Mucosa of stomach (tissue), 1 donor: ENCODE measurements around the gene SEPTIN2.
"Not testable (repeated sequence)": the region's sequence is repeated elsewhere in the genome, so short reads cannot be mapped to it uniquely, and the experiment has no call there.

Experiments used
- H3K27me3 ChIP-seq: one replicate; pipeline ENCODE4 v1.7.0; 2013; ENCODE audit warnings: mild to moderate bottlenecking, low read length; ENCODE audit not compliant: control insufficient read depth, insufficient read depth
- H3K36me3 ChIP-seq: one replicate; pipeline ENCODE4 v1.7.0; 2013; ENCODE audit warnings: low read length; ENCODE audit not compliant: control insufficient read depth, insufficient read depth
- H3K4me1 ChIP-seq: one replicate; pipeline ENCODE4 v1.7.0; 2013; ENCODE audit warnings: mild to moderate bottlenecking, low read length; ENCODE audit not compliant: control insufficient read depth, insufficient read depth
- H3K4me3 ChIP-seq: one replicate; pipeline ENCODE4 v1.7.0; 2013; ENCODE audit warnings: low read length
- H3K9ac ChIP-seq: one replicate; pipeline ENCODE4 v1.7.0; 2013; ENCODE audit warnings: mild to moderate bottlenecking, low read length, moderate library complexity
- H3K9me3 ChIP-seq: one replicate; pipeline ENCODE4 v1.7.0; 2013; ENCODE audit warnings: mild to moderate bottlenecking, low read length, moderate library complexity; ENCODE audit not compliant: control insufficient read depth
- donor health status: Pancreatic carcinoma.

Gene SEPTIN2

DNA sequence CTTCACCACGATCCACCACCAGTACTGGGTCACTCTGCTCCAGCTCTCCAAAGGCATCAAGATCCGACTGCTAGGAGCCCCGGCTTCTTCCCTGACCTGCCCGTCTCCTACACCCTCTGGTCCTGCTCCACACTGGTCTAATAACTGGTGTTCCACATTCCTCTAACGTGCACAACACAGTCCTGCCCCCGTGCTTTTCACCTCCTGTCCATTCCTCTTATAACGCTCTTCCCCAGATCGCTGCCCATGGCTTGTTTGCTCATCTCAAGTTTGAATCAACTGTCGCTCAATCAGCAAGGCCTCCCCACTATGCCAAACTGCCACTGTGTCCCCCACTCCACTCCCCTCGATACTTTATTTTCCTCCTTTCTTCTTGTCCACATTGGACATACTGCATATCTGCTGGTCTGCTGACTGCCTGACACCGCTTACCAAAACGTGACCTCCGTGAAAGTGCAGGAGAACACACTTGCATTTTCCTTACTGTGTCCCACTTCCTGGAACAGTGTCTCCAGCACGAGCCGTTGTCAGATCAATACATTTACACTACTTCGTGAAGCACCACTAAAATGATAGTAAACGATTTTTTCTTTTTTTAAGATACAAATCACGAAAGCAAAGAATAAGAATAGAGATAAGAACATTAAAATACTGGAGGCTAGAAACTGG, 6.8 kb upstream of the SEPTIN2 start:
- Histone ChIP-seq H3K4me1 (peaks cover 18% of the 10 kb centered on the region), H3K9me3 (no peaks in the 10 kb centered on the region), H3K9ac (no peak overlapping the region), H3K4me3 (no peak overlapping the region), H3K36me3 (no peaks in the 10 kb centered on the region), H3K27me3 (no peaks in the 10 kb centered on the region)

DNA sequence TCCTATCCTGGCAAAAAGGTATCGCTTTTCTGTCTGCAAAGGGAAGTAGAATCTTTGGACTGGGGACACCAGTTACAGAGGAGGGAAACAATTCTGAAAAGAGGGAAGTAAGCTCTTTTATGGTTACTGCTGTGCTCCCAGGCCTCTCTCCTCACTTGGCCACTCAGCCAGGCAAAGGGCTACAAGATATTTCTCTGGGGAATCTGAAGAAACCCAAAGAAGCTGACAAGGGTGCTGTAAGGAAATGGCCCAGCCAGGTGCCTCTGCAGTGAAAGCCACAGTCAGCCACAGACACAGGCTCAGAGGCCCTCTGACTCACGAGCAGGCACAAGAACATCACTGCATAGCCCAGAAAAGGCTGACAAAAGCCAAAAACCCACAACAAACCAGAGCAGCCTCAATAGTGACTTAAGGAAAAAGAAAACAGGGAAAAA, 6.0 kb upstream of the SEPTIN2 start:
- Histone ChIP-seq H3K4me1 (peaks cover 15% of the 10 kb centered on the region), H3K9me3 (no peaks in the 10 kb centered on the region), H3K9ac (no peak overlapping the region), H3K36me3 (no peaks in the 10 kb centered on the region), H3K27me3 (no peaks in the 10 kb centered on the region), H3K4me3 (no peak overlapping the region)

DNA sequence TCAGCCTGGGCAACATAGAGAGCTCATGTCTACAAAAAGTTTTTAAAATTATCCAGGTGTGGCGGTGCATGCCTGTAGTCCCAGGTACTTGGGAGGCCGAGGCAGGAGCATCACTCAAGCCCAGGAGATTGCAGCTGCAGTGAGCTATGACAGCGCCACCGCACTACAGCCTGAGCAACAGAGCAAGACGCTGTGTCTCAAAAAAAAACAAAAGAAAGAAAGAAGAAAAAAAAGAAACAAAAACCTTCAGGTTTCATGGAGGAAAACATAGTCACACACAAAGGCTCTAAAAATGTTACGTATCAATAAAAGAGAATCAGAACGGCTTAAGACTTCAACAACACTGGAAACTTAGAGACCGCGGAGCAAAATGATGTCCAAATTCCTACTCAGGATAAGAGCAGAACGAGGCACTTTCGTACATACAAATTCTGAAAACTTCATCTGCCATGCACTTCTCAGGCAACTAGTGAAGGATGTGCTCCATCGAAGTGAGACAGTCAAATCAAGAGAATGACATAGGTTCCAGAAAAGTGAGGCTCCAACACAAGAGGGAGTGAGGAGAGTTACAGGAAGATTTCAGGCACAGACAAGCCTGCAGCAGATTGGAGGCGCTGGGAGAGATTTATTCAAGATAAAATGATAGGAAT, 4.7 kb upstream of the SEPTIN2 start:
- Histone ChIP-seq H3K4me3 (no peak overlapping the region), H3K9ac (no peak overlapping the region), H3K36me3 (no peaks in the 10 kb centered on the region), H3K9me3 (no peaks in the 10 kb centered on the region), H3K27me3 (no peaks in the 10 kb centered on the region), H3K4me1 (peaks cover 15% of the 10 kb centered on the region)

DNA sequence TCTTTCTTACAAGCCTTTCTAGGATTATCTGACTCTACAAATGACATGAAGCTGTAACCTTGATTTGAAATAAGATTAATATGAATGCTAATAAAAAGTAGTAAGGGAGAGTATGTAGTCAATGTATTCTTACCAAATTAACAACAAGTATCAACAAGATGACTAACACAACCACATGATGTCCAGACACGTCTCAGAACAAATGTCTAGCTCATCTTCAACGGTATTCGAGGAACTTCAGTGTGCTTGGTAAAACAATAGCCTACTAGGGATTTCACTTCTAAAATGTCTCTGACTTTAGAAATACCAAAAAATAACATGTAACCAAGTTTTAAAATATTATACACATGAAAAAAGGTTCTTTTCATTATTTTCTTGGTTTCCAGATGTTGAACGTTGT, 3.6 kb upstream of the SEPTIN2 start:
- Histone ChIP-seq H3K4me1 (peaks cover 19% of the 10 kb centered on the region), H3K36me3 (no peaks in the 10 kb centered on the region), H3K4me3 (no peak overlapping the region), H3K27me3 (no peaks in the 10 kb centered on the region), H3K9me3 (no peaks in the 10 kb centered on the region), H3K9ac (no peak overlapping the region)

DNA sequence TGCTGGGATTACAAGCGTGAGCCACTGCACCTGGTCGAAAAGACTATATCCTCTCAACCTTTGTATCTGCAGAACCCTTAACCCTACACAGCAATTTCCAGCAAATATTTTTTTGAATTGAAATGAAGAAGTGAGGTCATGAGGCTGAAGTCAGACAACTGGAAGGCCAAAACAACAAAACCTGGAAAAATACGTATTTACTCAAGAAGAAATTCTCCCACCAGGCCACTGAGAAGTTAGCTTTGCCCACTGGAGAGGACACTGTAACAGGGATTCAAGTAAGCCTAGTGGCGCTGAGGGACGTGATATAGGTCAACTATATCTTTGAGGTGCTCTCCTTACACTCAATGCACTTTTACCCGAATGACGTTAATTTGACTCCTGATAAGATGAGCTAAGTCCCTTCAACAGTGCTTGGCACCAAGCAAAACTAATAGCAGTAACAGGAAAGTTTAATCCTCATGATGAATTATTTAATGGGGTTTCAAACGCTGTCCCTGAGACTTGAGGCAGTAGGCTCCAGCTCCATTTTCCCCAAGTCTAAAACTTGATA, 2.1 kb upstream of the SEPTIN2 start:
- Histone ChIP-seq H3K4me1 (peaks cover 33% of the 10 kb centered on the region), H3K36me3 (no peaks in the 10 kb centered on the region), H3K4me3 (no peak overlapping the region), H3K9me3 (no peaks in the 10 kb centered on the region), H3K27me3 (no peaks in the 10 kb centered on the region), H3K9ac (no peak overlapping the region)

DNA sequence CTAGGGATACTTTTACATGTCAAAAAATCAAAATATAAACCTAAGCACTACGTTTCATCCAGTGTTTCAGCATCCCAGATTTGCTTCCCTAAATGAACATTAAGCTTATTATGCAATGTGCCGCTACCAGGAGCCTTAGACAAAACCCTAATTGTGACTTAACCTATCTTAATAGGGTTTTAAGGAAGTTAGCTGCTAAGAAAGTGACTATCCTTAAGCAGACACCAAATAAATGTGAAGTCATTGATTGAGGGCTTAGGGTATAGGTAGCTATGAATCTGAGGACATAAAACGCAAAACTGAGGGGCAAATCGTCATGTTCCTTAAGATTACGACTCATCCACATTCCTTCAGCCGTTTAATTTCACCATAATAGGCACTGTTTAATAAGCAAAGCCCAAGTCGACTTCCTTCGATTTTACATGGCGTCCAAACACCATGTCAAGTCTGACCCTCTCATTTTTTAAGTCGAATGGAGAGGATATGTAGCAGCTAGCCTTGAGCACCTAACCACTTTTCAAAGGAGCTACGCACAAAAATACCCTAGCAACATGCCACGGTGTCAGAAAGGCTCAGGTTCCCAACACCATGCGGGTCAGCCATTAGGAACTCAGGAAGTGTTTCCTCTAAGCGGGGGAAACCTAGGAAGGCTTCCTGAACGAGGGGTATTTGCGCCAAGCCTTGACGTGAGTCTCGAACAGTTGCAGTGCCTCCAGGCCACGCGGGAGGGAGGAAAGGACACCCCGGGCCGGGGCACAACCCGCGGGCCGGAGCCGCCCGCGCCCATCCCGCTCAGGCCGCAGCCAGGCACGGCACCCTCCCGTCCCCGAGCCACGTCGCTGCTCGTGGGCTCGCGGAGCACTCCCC, 1.3 kb upstream of the SEPTIN2 start:
- Histone ChIP-seq H3K4me3 (peak overlapping the region; percentile 56), H3K4me1 (peaks cover 36% of the 10 kb centered on the region), H3K9ac (peak overlapping the region; percentile 97), H3K27me3 (no peaks in the 10 kb centered on the region), H3K36me3 (no peaks in the 10 kb centered on the region), H3K9me3 (no peaks in the 10 kb centered on the region)

DNA sequence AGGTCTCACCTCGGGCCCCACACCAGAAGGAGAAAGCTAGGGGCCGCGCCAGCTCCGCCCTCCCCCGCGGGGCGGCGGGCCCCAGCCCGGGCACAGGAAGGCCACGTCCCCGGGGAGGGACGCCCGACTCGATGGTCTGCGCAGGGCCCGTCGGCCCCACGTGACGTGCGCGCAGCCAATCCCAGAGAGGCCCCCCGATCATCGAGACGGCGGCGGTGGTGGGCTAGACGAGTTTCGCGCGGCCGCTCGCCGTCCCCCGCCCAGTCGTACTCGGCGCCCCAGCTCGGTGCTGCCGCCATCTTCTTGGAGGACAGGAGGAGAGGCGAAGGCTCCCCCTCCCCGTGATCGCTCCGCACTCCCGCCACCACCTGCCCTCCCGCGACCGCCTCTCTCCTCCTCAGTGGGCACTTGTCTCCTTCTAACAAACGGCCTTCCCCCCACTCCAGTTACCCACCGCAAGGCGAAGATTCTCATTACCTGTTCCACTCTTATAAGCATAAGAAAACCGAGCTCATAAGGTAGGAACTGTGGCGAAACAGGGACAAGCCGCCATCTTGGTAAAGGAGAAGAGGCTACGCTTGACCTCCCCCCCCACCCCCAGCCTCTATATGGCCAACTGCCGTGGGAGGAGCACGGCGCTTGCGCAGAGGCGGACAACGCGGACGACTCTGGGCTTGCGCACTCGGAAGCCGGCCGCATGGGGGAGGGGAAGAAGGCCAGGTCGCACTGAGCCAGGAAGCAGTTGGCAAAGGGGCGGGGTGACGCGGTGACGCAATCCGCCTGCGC, 439 bp upstream of the SEPTIN2 start, which contains the start of gene HDLBP:
Gene HDLBP, minus strand, starts transcription at position 580 of the 786 bp plus-strand sequence. CDS start 48,803 bp downstream, outside the sequence.
- H3K4me1 ChIP-seq, result peaks cover 34% of the 10 kb centered on the region
- no peaks in the 10 kb centered on the region for H3K27me3 ChIP-seq
- H3K4me3 ChIP-seq, result peak within 1 kb of the TSS; percentile 58
- no peaks in the 10 kb centered on the region for H3K36me3 ChIP-seq
- H3K9ac ChIP-seq, result peak within 1 kb of the TSS; percentile 97
- no peaks in the 10 kb centered on the region for H3K9me3 ChIP-seq

DNA sequence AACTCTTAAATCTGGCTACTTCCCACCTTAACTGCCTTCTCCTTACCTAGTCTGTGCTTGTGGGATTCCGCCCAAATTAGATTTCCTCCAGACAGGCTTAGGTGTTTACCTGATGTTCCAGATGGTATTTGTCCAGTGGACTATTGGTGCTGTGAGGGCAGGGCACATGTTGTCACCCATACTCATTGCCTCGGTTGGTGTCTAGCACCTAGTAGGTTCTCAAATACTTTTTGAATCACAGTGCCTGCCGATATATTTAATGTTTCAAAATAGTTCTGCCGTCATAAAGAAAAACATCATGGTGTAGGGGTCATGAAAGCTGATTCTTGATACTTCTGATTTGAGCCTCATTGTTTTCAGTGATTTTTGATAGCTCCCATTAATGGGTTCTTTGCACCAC, 1.1 kb downstream of the SEPTIN2 start:
- Histone ChIP-seq H3K27me3 (no peaks in the 10 kb centered on the region), H3K36me3 (no peaks in the 10 kb centered on the region), H3K9me3 (no peaks in the 10 kb centered on the region), H3K4me3 (peak overlapping the region; percentile 58), H3K9ac (peak overlapping the region; percentile 88), H3K4me1 (peaks cover 40% of the 10 kb centered on the region)

DNA sequence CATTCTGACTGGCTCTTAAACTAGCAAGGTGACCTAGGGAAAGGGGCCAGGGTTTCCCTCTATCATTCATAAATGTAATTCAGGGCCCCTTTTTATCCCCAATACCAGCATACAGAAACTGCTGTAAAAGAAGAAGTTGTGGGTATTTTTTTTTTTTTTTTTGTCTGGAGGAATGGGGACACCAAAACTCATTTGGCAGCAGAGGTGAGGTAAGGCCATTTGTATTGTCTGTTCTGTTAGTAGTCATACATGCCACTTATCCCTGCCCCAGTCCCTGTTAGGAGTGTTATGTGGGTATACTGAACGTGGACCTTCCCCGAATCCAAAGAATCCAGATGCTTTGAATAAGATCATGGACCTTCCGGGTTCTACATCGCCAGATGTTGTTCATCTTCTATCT, 1.7 kb downstream of the SEPTIN2 start:
- Histone ChIP-seq H3K4me3 (peak overlapping the region; percentile 58), H3K27me3 (no peaks in the 10 kb centered on the region), H3K4me1 (peaks cover 43% of the 10 kb centered on the region), H3K9me3 (no peaks in the 10 kb centered on the region), H3K9ac (peak overlapping the region; percentile 88), H3K36me3 (no peaks in the 10 kb centered on the region)

DNA sequence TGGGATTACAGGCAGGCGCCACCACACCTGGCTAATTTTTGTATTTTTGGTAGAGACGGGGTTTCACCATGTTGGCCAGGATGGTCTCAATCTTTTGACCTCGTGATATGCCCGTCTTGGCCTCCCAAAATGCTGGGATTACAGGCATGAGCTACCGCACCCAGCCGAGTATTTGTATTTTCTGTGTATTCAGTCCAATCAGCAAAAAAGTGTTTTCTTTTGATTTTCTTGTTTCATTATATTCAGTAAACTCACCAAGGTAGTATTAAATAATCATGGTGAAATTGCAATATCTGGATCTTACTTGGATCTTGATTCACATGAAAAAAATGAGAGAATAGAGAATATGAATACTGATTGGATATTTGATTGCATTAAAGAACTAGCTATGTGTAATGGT, 3.1 kb downstream of the SEPTIN2 start:
- H3K4me3 ChIP-seq, H3K36me3 ChIP-seq, H3K9me3 ChIP-seq, H3K9ac ChIP-seq, H3K27me3 ChIP-seq: not testable (repeated sequence)
- H3K4me1 ChIP-seq, result peaks cover 38% of the 10 kb centered on the region

DNA sequence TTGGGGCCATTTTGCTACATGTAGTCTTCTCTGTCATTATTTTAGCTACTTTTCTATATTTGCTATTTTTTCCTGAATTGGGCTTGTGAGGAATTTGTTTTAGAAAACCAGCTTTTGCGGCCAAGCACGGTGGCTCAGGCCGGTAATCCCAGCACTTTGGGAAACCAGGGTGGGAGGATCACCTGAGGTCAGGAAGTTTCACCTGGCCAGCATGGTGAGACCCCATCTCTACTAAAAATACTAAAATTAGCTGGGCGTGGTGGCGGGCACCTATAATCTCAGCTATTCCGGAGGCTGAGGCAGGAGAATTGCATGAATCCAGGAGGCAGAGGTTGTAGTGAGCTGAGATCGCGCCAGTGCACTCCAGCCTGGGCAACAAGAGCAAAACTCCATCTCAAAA, 4.7 kb downstream of the SEPTIN2 start:
- H3K9ac ChIP-seq, result no peak overlapping the region
- no peaks in the 10 kb centered on the region for H3K27me3 ChIP-seq
- peaks cover 36% of the 10 kb centered on the region for H3K4me1 ChIP-seq
- H3K9me3 ChIP-seq, result no peaks in the 10 kb centered on the region
- no peaks in the 10 kb centered on the region for H3K36me3 ChIP-seq
- H3K4me3 ChIP-seq, result no peak overlapping the region
